ENCODE data around the gene ZNF653.

The ZNF653 gene

GRCh38 chr19:11451327-11451870, 54.2 kb downstream of the ZNF653 start:
- peaks cover 0 to 5% of the 10 kb centered on the region in 2 donors for H3K4me1 ChIP-seq (ENCODE audit: control insufficient read depth in 1 of 2, insufficient read depth in 2 of 2, low read length in 2 of 2)
- H3K9me3 ChIP-seq (ENCODE audit: control insufficient read depth in 1 of 2, low read length in 2 of 2) = no peaks in the 10 kb centered on the region
- H3K27me3 ChIP-seq (ENCODE audit: low read depth, low read length) = no peaks in the 10 kb centered on the region
- H3K27ac ChIP-seq (ENCODE audit: low read length) = no peak overlapping the region
- H3K36me3 ChIP-seq (ENCODE audit: control insufficient read depth in 1 of 2, insufficient read depth in 2 of 2, low read length in 2 of 2) = peaks cover 0 to 35% of the 10 kb centered on the region in 2 donors
- H3K4me3 ChIP-seq (ENCODE audit: low read depth in 1 of 2, low read length in 2 of 2) = no peak overlapping the region

- H3K27ac ChIP-seq (ENCODE audit: low read length) = no peak overlapping the region
- peaks cover 0 to 5% of the 10 kb centered on the region in 2 donors for H3K4me1 ChIP-seq (ENCODE audit: control insufficient read depth in 1 of 2, insufficient read depth in 2 of 2, low read length in 2 of 2)
- H3K4me3 ChIP-seq (ENCODE audit: low read depth in 1 of 2, low read length in 2 of 2) = no peak overlapping the region
- no peaks in the 10 kb centered on the region for H3K27me3 ChIP-seq (ENCODE audit: low read depth, low read length)
- H3K36me3 ChIP-seq (ENCODE audit: control insufficient read depth in 1 of 2, insufficient read depth in 2 of 2, low read length in 2 of 2) = peaks cover 0 to 40% of the 10 kb centered on the region in 2 donors
- no peaks in the 10 kb centered on the region for H3K9me3 ChIP-seq (ENCODE audit: control insufficient read depth in 1 of 2, low read length in 2 of 2)
Observed at GRCh38 chr19:11450570-11451326, 54.9 kb downstream of the ZNF653 start.

- H3K4me1 ChIP-seq (ENCODE audit: control insufficient read depth in 1 of 2, insufficient read depth in 2 of 2, low read length in 2 of 2) = peaks cover 0 to 5% of the 10 kb centered on the region in 2 donors
- H3K9me3 ChIP-seq (ENCODE audit: control insufficient read depth in 1 of 2, low read length in 2 of 2) = no peaks in the 10 kb centered on the region
- H3K36me3 ChIP-seq (ENCODE audit: control insufficient read depth in 1 of 2, insufficient read depth in 2 of 2, low read length in 2 of 2) = peaks cover 5 to 55% of the 10 kb centered on the region in 2 donors
- H3K4me3 ChIP-seq (ENCODE audit: low read depth in 1 of 2, low read length in 2 of 2) = no peak overlapping the region
- H3K27ac ChIP-seq (ENCODE audit: low read length) = no peak overlapping the region
- H3K27me3 ChIP-seq (ENCODE audit: low read depth, low read length) = no peaks in the 10 kb centered on the region
Observed at GRCh38 chr19:11448923-11449554, 56.6 kb downstream of the ZNF653 start.

- Histone ChIP-seq H3K27me3 (ENCODE audit: low read depth, low read length) (no peaks in the 10 kb centered on the region), H3K9me3 (ENCODE audit: control insufficient read depth in 1 of 2, low read length in 2 of 2) (no peaks in the 10 kb centered on the region), H3K4me1 (ENCODE audit: control insufficient read depth in 1 of 2, insufficient read depth in 2 of 2, low read length in 2 of 2) (peaks cover 0 to 5% of the 10 kb centered on the region in 2 donors), H3K36me3 (ENCODE audit: control insufficient read depth in 1 of 2, insufficient read depth in 2 of 2, low read length in 2 of 2) (peaks cover 7 to 60% of the 10 kb centered on the region in 2 donors), H3K4me3 (ENCODE audit: low read depth in 1 of 2, low read length in 2 of 2) (no peak overlapping the region), H3K27ac (ENCODE audit: low read length) (no peak overlapping the region)
Observed at GRCh38 chr19:11448410-11448809, 57.2 kb downstream of the ZNF653 start.

- H3K36me3 ChIP-seq (ENCODE audit: control insufficient read depth in 1 of 2, insufficient read depth in 2 of 2, low read length in 2 of 2) = peaks cover 7 to 66% of the 10 kb centered on the region in 2 donors
- H3K27me3 ChIP-seq (ENCODE audit: low read depth, low read length) = no peaks in the 10 kb centered on the region
- H3K9me3 ChIP-seq (ENCODE audit: control insufficient read depth in 1 of 2, low read length in 2 of 2) = no peaks in the 10 kb centered on the region
- H3K4me1 ChIP-seq (ENCODE audit: control insufficient read depth in 1 of 2, insufficient read depth in 2 of 2, low read length in 2 of 2) = peaks cover 0 to 5% of the 10 kb centered on the region in 2 donors
- H3K4me3 ChIP-seq (ENCODE audit: low read depth in 1 of 2, low read length in 2 of 2) = no peak overlapping the region
- H3K27ac ChIP-seq (ENCODE audit: low read length) = no peak overlapping the region
Observed at GRCh38 chr19:11447347-11448262, 58.0 kb downstream of the ZNF653 start.

- Histone ChIP-seq H3K36me3 (ENCODE audit: control insufficient read depth in 1 of 2, insufficient read depth in 2 of 2, low read length in 2 of 2) (peaks cover 15 to 74% of the 10 kb centered on the region in 2 donors), H3K27me3 (ENCODE audit: low read depth, low read length) (no peaks in the 10 kb centered on the region), H3K9me3 (ENCODE audit: control insufficient read depth in 1 of 2, low read length in 2 of 2) (no peaks in the 10 kb centered on the region), H3K4me1 (ENCODE audit: control insufficient read depth in 1 of 2, insufficient read depth in 2 of 2, low read length in 2 of 2) (peaks cover 0 to 4% of the 10 kb centered on the region in 2 donors), H3K27ac (ENCODE audit: low read length) (no peak overlapping the region), H3K4me3 (ENCODE audit: low read depth in 1 of 2, low read length in 2 of 2) (no peak overlapping the region)
Observed at GRCh38 chr19:11446652-11447301, 58.9 kb downstream of the ZNF653 start.

GRCh38 chr19:11446271-11446651, 59.4 kb downstream of the ZNF653 start:
- Histone ChIP-seq H3K27me3 (ENCODE audit: low read depth, low read length) (no peaks in the 10 kb centered on the region), H3K27ac (ENCODE audit: low read length) (no peak overlapping the region), H3K4me1 (ENCODE audit: control insufficient read depth in 1 of 2, insufficient read depth in 2 of 2, low read length in 2 of 2) (no peaks in the 10 kb centered on the region), H3K36me3 (ENCODE audit: control insufficient read depth in 1 of 2, insufficient read depth in 2 of 2, low read length in 2 of 2) (peaks cover 20 to 79% of the 10 kb centered on the region in 2 donors), H3K4me3 (ENCODE audit: low read depth in 1 of 2, low read length in 2 of 2) (no peak overlapping the region), H3K9me3 (ENCODE audit: control insufficient read depth in 1 of 2, low read length in 2 of 2) (no peaks in the 10 kb centered on the region)

GRCh38 chr19:11445141-11445540, 60.5 kb downstream of the ZNF653 start:
- H3K4me1 ChIP-seq (ENCODE audit: control insufficient read depth in 1 of 2, insufficient read depth in 2 of 2, low read length in 2 of 2) = no peaks in the 10 kb centered on the region
- H3K27me3 ChIP-seq (ENCODE audit: low read depth, low read length) = no peaks in the 10 kb centered on the region
- no peaks in the 10 kb centered on the region for H3K9me3 ChIP-seq (ENCODE audit: control insufficient read depth in 1 of 2, low read length in 2 of 2)
- no peak overlapping the region for H3K4me3 ChIP-seq (ENCODE audit: low read depth in 1 of 2, low read length in 2 of 2)
- no peak overlapping the region for H3K27ac ChIP-seq (ENCODE audit: low read length)
- H3K36me3 ChIP-seq (ENCODE audit: control insufficient read depth in 1 of 2, insufficient read depth in 2 of 2, low read length in 2 of 2) = peaks cover 27 to 85% of the 10 kb centered on the region in 2 donors

- H3K4me1 ChIP-seq (ENCODE audit: control insufficient read depth in 1 of 2, insufficient read depth in 2 of 2, low read length in 2 of 2) = no peaks in the 10 kb centered on the region
- peaks cover 27 to 80% of the 10 kb centered on the region in 2 donors for H3K36me3 ChIP-seq (ENCODE audit: control insufficient read depth in 1 of 2, insufficient read depth in 2 of 2, low read length in 2 of 2)
- H3K27me3 ChIP-seq (ENCODE audit: low read depth, low read length) = no peaks in the 10 kb centered on the region
- no peak overlapping the region for H3K4me3 ChIP-seq (ENCODE audit: low read depth in 1 of 2, low read length in 2 of 2)
- H3K9me3 ChIP-seq (ENCODE audit: control insufficient read depth in 1 of 2, low read length in 2 of 2) = no peaks in the 10 kb centered on the region
- H3K27ac ChIP-seq (ENCODE audit: low read length) = no peak overlapping the region
Observed at GRCh38 chr19:11444059-11444458, 61.6 kb downstream of the ZNF653 start.

- Histone ChIP-seq H3K9me3 (ENCODE audit: control insufficient read depth in 1 of 2, low read length in 2 of 2) (no peaks in the 10 kb centered on the region), H3K4me1 (ENCODE audit: control insufficient read depth in 1 of 2, insufficient read depth in 2 of 2, low read length in 2 of 2) (peaks cover 6 to 18% of the 10 kb centered on the region in 2 donors), H3K36me3 (ENCODE audit: control insufficient read depth in 1 of 2, insufficient read depth in 2 of 2, low read length in 2 of 2) (peaks cover 28 to 40% of the 10 kb centered on the region in 2 donors), H3K27me3 (ENCODE audit: low read depth, low read length) (no peaks in the 10 kb centered on the region), H3K4me3 (ENCODE audit: low read depth in 1 of 2, low read length in 2 of 2) (no peak overlapping the region), H3K27ac (ENCODE audit: low read length) (no peak overlapping the region)
Observed at GRCh38 chr19:11437955-11438354, 67.7 kb downstream of the ZNF653 start.
